CD4-positive, alpha-beta T cell (primary cell): ENCODE results near the gene ITGA4. TPM values are rescaled to one million over a fixed set of nuclear protein-coding genes. Genes with fewer than 3 reads are reported as not detected.

Experiments
- ATAC-seq: fragments of 200-7000 bp; cut with Tn5 transposase; one replicate; pipeline ENCODE4 v1.10.0; 2022; ENCODE audit warnings: mild to moderate bottlenecking; ENCODE audit not compliant: poor library complexity
- CTCF ChIA-PET: fragments of 350-600 bp; sonication (Branson Sonifier 250); formaldehyde crosslinking; loops from one replicate; lab custom pipeline; 2021; ENCODE audit warnings: antibody characterized with exemption, inconsistent platforms; lab: Charles Lee
- POLR2A ChIA-PET: fragments of 350-600 bp; sonication (Branson Sonifier 250); formaldehyde crosslinking; loops from one replicate; lab custom pipeline; 2021; ENCODE audit warnings: antibody characterized with exemption, inconsistent platforms; lab: Charles Lee
- DNase-seq, 14 experiments: peaks; one replicate each; pipeline ENCODE4 v3.0.0-alpha.2; 2013 to 2020; ENCODE audit warnings: mixed read lengths in 2 of 14
- H3K27ac ChIP-seq, 2 donors: one replicate each; pipeline versions ENCODE4 v1.5.1 to v1.7.0; 2013; ENCODE audit warnings: low read length in 2 of 2, low read depth in 1 of 2, mild to moderate bottlenecking in 1 of 2
- H3K27me3 ChIP-seq, 2 experiments: 1 replicate in 1 of 2; 2 replicates in 1 of 2; pipeline versions ENCODE4 v1.6.1 to v1.7.0; 2013; ENCODE audit warnings: low read length in 2 of 2, control low read depth in 1 of 2, mild to moderate bottlenecking in 1 of 2, moderate library complexity in 1 of 2; ENCODE audit not compliant: insufficient read depth in 2 of 2, control insufficient read depth in 1 of 2
- H3K36me3 ChIP-seq: one replicate; pipeline ENCODE4 v1.6.1; 2013; ENCODE audit warnings: low read length, control low read depth; ENCODE audit not compliant: insufficient read depth
- H3K4me1 ChIP-seq: one replicate; pipeline ENCODE4 v1.6.1; 2013; ENCODE audit warnings: low read length, control low read depth; ENCODE audit not compliant: insufficient read depth
- H3K4me3 ChIP-seq: one replicate; pipeline ENCODE4 v1.5.1; 2013; ENCODE audit warnings: mild to moderate bottlenecking, low read length, moderate library complexity
- H3K9me3 ChIP-seq, 2 experiments: 1 replicate in 1 of 2; 2 replicates in 1 of 2; pipeline versions ENCODE4 v1.6.1 to v1.7.0; 2013; ENCODE audit warnings: low read length in 2 of 2, mild to moderate bottlenecking in 2 of 2, control low read depth in 1 of 2, moderate library complexity in 1 of 2; ENCODE audit not compliant: control insufficient read depth in 1 of 2, insufficient read depth in 1 of 2
- H3K27ac Mint-ChIP-seq: one replicate; pipeline ENCODE4 v1.8.0; 2020; ENCODE audit warnings: mixed read lengths
- H3K27me3 Mint-ChIP-seq: one replicate; pipeline ENCODE4 v1.8.0; 2021; ENCODE audit warnings: mixed read lengths
- H3K36me3 Mint-ChIP-seq: one replicate; pipeline ENCODE4 v1.8.0; 2021; ENCODE audit warnings: low read depth, mixed read lengths
- H3K4me1 Mint-ChIP-seq: one replicate; pipeline ENCODE4 v1.8.0; 2021; ENCODE audit warnings: low read depth, mixed read lengths
- H3K4me3 Mint-ChIP-seq: one replicate; pipeline ENCODE4 v1.8.0; 2020; ENCODE audit warnings: mild to moderate bottlenecking, mixed read lengths
- H3K9me3 Mint-ChIP-seq: one replicate; pipeline ENCODE4 v1.8.0; 2020; ENCODE audit warnings: mixed read lengths
- CTCF ChIP-seq: fragments of 200-600 bp; IDR thresholded peaks from one replicate; pipeline ENCODE4 v1.8.0; 2022; ENCODE audit warnings: antibody characterized with exemption, mild to moderate bottlenecking
- intact Hi-C, 2 experiments: fragments of 100-400 bp; cut with DNase I in 1 of 2; cut with micrococcal nuclease in 1 of 2; formaldehyde crosslinking; loops; one replicate each; pipeline versions ENCODE4 v1.15.1 to v1.9.0; 2023 to 2025; cut with DNase I, micrococcal nuclease
- total RNA-seq, 174 experiments: library from RNA in 2 of 174; stranded (reverse) in 2 of 174; gene quantifications; one replicate each; pipeline ENCODE4 v1.2.3 and lab custom pipeline; 2021 to 2026

The ITGA4 gene
- total RNA-seq, 2 experiments from 2014 or later: 79.4 to 79.5 TPM

GRCh38 chr2:181456660-181457120 lies 496 bp upstream of the ITGA4 start:
- Histone ChIP-seq H3K27me3 (no peaks in the 10 kb centered on the region), H3K4me1 (peaks cover 23% of the 10 kb centered on the region), H3K4me3 (peak overlapping the region; percentile 91), H3K36me3 (peaks cover 5% of the 10 kb centered on the region), H3K27ac (peak overlapping the region; percentile 73 to 93), H3K9me3 (no peaks in the 10 kb centered on the region)
- intact Hi-C loops: loop anchor here (1.0 to 10.0 kb wide), 13 partner anchors 9 to 474 kb away; partner anchors contain the start of genes ITPRID2 (in 1 of the 2) and UBE2E3 (in 1 of the 2)
- ATAC-seq (peak; percentile 68), DNase-seq (peak; percentile 41 to 91 (median 71))
- ChIA-PET CTCF (interaction anchor here (0.6 to 2.6 kb wide), 25 partner anchors 12 to 352 kb away, joined by 3 to 43 read pairs (median 5); no protein-coding TSS in a partner anchor), POLR2A (interaction anchor here (0.6 to 6.4 kb wide), 23 partner anchors 11 to 476 kb away, joined by 3 to 115 read pairs (median 5); partner anchors contain the start of gene UBE2E3)
- H3K27ac Mint-ChIP-seq: peak overlapping the region; percentile 84
- peaks cover 24% of the 10 kb centered on the region for H3K36me3 Mint-ChIP-seq
- no peaks in the 10 kb centered on the region for H3K9me3 Mint-ChIP-seq
- TF ChIP-seq CTCF: no peak
- peak overlapping the region; percentile 89 for H3K4me3 Mint-ChIP-seq
- H3K4me1 Mint-ChIP-seq: peaks cover 72% of the 10 kb centered on the region
- no peaks in the 10 kb centered on the region for H3K27me3 Mint-ChIP-seq

GRCh38 chr2:181457741-181458425 lies 697 bp downstream of the ITGA4 start:
- ATAC-seq (peak; percentile 12), DNase-seq (peak; percentile 28 to 71 (median 46))
- Mint-ChIP-seq H3K4me1 (peaks cover 84% of the 10 kb centered on the region), H3K4me3 (peak overlapping the region; percentile 93), H3K36me3 (peaks cover 24% of the 10 kb centered on the region), H3K9me3 (no peaks in the 10 kb centered on the region), H3K27me3 (no peaks in the 10 kb centered on the region), H3K27ac (peak overlapping the region; percentile 84)
- peak overlapping the region; percentile 91 for H3K4me3 ChIP-seq
- H3K27ac ChIP-seq: peak overlapping the region; percentile 72 to 93
- peaks cover 23% of the 10 kb centered on the region for H3K4me1 ChIP-seq
- TF ChIP-seq CTCF: no peak
- CTCF ChIA-PET: interaction anchor here (0.6 to 2.6 kb wide), 29 partner anchors 11 to 357 kb away, joined by 3 to 43 read pairs (median 4); no protein-coding TSS in a partner anchor
- H3K36me3 ChIP-seq: peaks cover 10% of the 10 kb centered on the region
- H3K9me3 ChIP-seq: no peaks in the 10 kb centered on the region
- H3K27me3 ChIP-seq: no peaks in the 10 kb centered on the region
- intact Hi-C loops: loop anchor here (1.0 to 10.0 kb wide), 13 partner anchors 7 to 476 kb away; partner anchors contain the start of genes ITPRID2 (in 1 of the 2) and UBE2E3 (in 1 of the 2)
- POLR2A ChIA-PET: interaction anchor here (0.6 to 6.4 kb wide), 24 partner anchors 9 to 477 kb away, joined by 3 to 115 read pairs (median 4); partner anchors contain the start of gene UBE2E3

GRCh38 chr2:181458871-181459270 lies 1.7 kb downstream of the ITGA4 start:
- intact Hi-C loops: loop anchor here (5.0 to 10.0 kb wide), 7 partner anchors 157 to 477 kb away; partner anchors contain the start of genes ITPRID2 (in 1 of the 2) and UBE2E3 (in 1 of the 2)
- DNase-seq: no peak
- Mint-ChIP-seq H3K9me3 (no peaks in the 10 kb centered on the region), H3K27ac (peak overlapping the region; percentile 84), H3K36me3 (peaks cover 32% of the 10 kb centered on the region), H3K27me3 (no peaks in the 10 kb centered on the region), H3K4me1 (peaks cover 92% of the 10 kb centered on the region), H3K4me3 (peak overlapping the region; percentile 93)
- Histone ChIP-seq H3K27ac (peak overlapping the region; percentile 72 to 93), H3K4me1 (peaks cover 27% of the 10 kb centered on the region), H3K4me3 (peak overlapping the region; percentile 91), H3K36me3 (peaks cover 19% of the 10 kb centered on the region), H3K27me3 (no peaks in the 10 kb centered on the region), H3K9me3 (no peaks in the 10 kb centered on the region)
- no peak for ATAC-seq
- POLR2A ChIA-PET: interaction anchor here (0.7 to 6.4 kb wide), 5 partner anchors 9 to 478 kb away, joined by 3 to 115 read pairs (median 10); partner anchors contain the start of gene UBE2E3
- CTCF ChIA-PET: interaction anchor here (0.9 to 2.5 kb wide), 2 partner anchors 10 to 155 kb away, joined by 3 to 43 read pairs; no protein-coding TSS in a partner anchor
- TF ChIP-seq CTCF: no peak
